OCI-LY7 (cell line): ENCODE measurements around the gene UBP1.

Experiments used
- CTCF ChIP-seq: fragments of 200-600 bp; sonication (generic); conservative IDR thresholded peaks from 2 replicates; pipeline ENCODE4 v1.5.1; 2014; ENCODE audit warnings: mild to moderate bottlenecking, antibody characterized with exemption, low read length, moderate library complexity, mixed read lengths
- EZH2phosphoT487 ChIP-seq: fragments of 200-600 bp; sonication (generic); IDR thresholded peaks from 2 replicates; pipeline ENCODE4 v1.6.1; 2018; ENCODE audit warnings: low read depth, borderline replicate concordance, mild to moderate bottlenecking, mixed run types, antibody characterized with exemption, low read length, moderate library complexity, mixed read lengths

- TF ChIP-seq CTCF: no peak
- no peak for TF ChIP-seq EZH2phosphoT487
Measured at GRCh38 chr3:33417066-33417673, 23.0 kb downstream of the UBP1 start.
